ENCODE results near the gene OTOS. TPM values are rescaled to one million over a fixed set of nuclear protein-coding genes. Genes with fewer than 3 reads are reported as not detected.

Gene OTOS
- polyA plus RNA-seq, 1 experiment = not detected

- POLR2A ChIA-PET = no interaction called here
- Histone ChIP-seq H3K27ac (ENCODE audit: low read depth, low read length) (no peak overlapping the region), H3K9me3 (ENCODE audit: control insufficient read depth, insufficient read depth, low read length) (peaks cover 6% of the 10 kb centered on the region), H3K27me3 (ENCODE audit: control insufficient read depth, insufficient read depth, low read length) (peaks cover 12% of the 10 kb centered on the region), H3K4me3 (ENCODE audit: low read depth, low read length) (no peak overlapping the region)
- CTCF ChIA-PET = no interaction called here
- DNase-seq (ENCODE audit: low read depth, low spot score) = no peak
- TF ChIP-seq, protein P1, sequence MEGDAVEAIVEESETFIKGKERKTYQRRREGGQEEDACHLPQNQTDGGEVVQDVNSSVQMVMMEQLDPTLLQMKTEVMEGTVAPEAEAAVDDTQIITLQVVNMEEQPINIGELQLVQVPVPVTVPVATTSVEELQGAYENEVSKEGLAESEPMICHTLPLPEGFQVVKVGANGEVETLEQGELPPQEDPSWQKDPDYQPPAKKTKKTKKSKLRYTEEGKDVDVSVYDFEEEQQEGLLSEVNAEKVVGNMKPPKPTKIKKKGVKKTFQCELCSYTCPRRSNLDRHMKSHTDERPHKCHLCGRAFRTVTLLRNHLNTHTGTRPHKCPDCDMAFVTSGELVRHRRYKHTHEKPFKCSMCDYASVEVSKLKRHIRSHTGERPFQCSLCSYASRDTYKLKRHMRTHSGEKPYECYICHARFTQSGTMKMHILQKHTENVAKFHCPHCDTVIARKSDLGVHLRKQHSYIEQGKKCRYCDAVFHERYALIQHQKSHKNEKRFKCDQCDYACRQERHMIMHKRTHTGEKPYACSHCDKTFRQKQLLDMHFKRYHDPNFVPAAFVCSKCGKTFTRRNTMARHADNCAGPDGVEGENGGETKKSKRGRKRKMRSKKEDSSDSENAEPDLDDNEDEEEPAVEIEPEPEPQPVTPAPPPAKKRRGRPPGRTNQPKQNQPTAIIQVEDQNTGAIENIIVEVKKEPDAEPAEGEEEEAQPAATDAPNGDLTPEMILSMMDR (IDR thresholded peaks at IDR 0.05; ENCODE audit: low read depth, low read length) = no peak
These were observed 7.6 kb upstream of the OTOS start for GRCh38 chr2:240147911-240148587.

- H3K27me3 ChIP-seq (ENCODE audit: control insufficient read depth, insufficient read depth, low read length) = peaks cover 10% of the 10 kb centered on the region
- H3K4me3 ChIP-seq (ENCODE audit: low read depth, low read length) = no peak overlapping the region
- DNase-seq (ENCODE audit: low read depth, low spot score) = no peak
- CTCF ChIA-PET = no interaction called here
- TF ChIP-seq, protein P1 (IDR thresholded peaks at IDR 0.05; ENCODE audit: low read depth, low read length) = no peak
- no peak overlapping the region for H3K27ac ChIP-seq (ENCODE audit: low read depth, low read length)
- peaks cover 6% of the 10 kb centered on the region for H3K9me3 ChIP-seq (ENCODE audit: control insufficient read depth, insufficient read depth, low read length)
- POLR2A ChIA-PET = no interaction called here
These were observed 6.9 kb upstream of the OTOS start for GRCh38 chr2:240147382-240147781.

GRCh38 chr2:240146627-240147278 is 6.3 kb upstream of the OTOS start:
- no peak overlapping the region for H3K27ac ChIP-seq (ENCODE audit: low read depth, low read length)
- TF ChIP-seq, protein P1 (IDR thresholded peaks at IDR 0.05; ENCODE audit: low read depth, low read length) = no peak
- POLR2A ChIA-PET = no interaction called here
- H3K27me3 ChIP-seq (ENCODE audit: control insufficient read depth, insufficient read depth, low read length) = peaks cover 7% of the 10 kb centered on the region
- CTCF ChIA-PET = no interaction called here
- DNase-seq (ENCODE audit: low read depth, low spot score) = no peak
- H3K4me3 ChIP-seq (ENCODE audit: low read depth, low read length) = no peak overlapping the region
- H3K9me3 ChIP-seq (ENCODE audit: control insufficient read depth, insufficient read depth, low read length) = peaks cover 6% of the 10 kb centered on the region

GRCh38 chr2:240146141-240146561 is 5.7 kb upstream of the OTOS start:
- H3K9me3 ChIP-seq (ENCODE audit: control insufficient read depth, insufficient read depth, low read length) = peaks cover 6% of the 10 kb centered on the region
- ChIA-PET POLR2A (no interaction called here), CTCF (interaction anchor here (1.0 to 8.8 kb wide), 2 partner anchors 85 to 154 kb away, joined by 4 to 239 read pairs; no protein-coding TSS in a partner anchor)
- TF ChIP-seq, protein P1 (IDR thresholded peaks at IDR 0.05; ENCODE audit: low read depth, low read length) = no peak
- peaks cover 12% of the 10 kb centered on the region for H3K27me3 ChIP-seq (ENCODE audit: control insufficient read depth, insufficient read depth, low read length)
- no peak overlapping the region for H3K4me3 ChIP-seq (ENCODE audit: low read depth, low read length)
- no peak overlapping the region for H3K27ac ChIP-seq (ENCODE audit: low read depth, low read length)
- no peak for DNase-seq (ENCODE audit: low read depth, low spot score)

GRCh38 chr2:240145461-240145860 is 5.0 kb upstream of the OTOS start:
- Histone ChIP-seq H3K27ac (ENCODE audit: low read depth, low read length) (no peak overlapping the region), H3K27me3 (ENCODE audit: control insufficient read depth, insufficient read depth, low read length) (peaks cover 19% of the 10 kb centered on the region), H3K9me3 (ENCODE audit: control insufficient read depth, insufficient read depth, low read length) (peaks cover 6% of the 10 kb centered on the region), H3K4me3 (ENCODE audit: low read depth, low read length) (no peak overlapping the region)
- POLR2A ChIA-PET = no interaction called here
- CTCF ChIA-PET = interaction anchor here (0.6 to 8.8 kb wide), 6 partner anchors 12 to 154 kb away, joined by 3 to 239 read pairs (median 4); no protein-coding TSS in a partner anchor
- DNase-seq (ENCODE audit: low read depth, low spot score) = no peak
- TF ChIP-seq, protein P1 (IDR thresholded peaks at IDR 0.05; ENCODE audit: low read depth, low read length) = no peak

All from AG04450 (cell line).